GM23248 (cell line): ENCODE data around the gene GATM.

Source experiments
- EZH2 ChIP-seq: fragments of 200-600 bp; sonication (generic); IDR thresholded peaks from 2 replicates; pipeline ENCODE4 v1.6.1; 2018; ENCODE audit warnings: antibody characterized with exemption, mild to moderate bottlenecking; ENCODE audit not compliant: insufficient read depth, poor library complexity, severe bottlenecking
- EZH2phosphoT487 ChIP-seq: fragments of 200-600 bp; sonication (generic); IDR thresholded peaks from 2 replicates; pipeline ENCODE4 v1.6.1; 2018; ENCODE audit warnings: antibody characterized with exemption, moderate library complexity, mild to moderate bottlenecking, low read depth; ENCODE audit not compliant: insufficient read depth

GRCh38 chr15:45328663-45329062, 49.7 kb downstream of the GATM start:
- TF ChIP-seq EZH2 (no peak), EZH2phosphoT487 (no peak)
